ENCODE measurements around the gene MCF2L. TPM values are rescaled to one million over a fixed set of nuclear protein-coding genes. Genes with fewer than 3 reads are reported as not detected.

The MCF2L gene
- total and polyA plus RNA-seq, 7 donors, result 9.1 to 40.5 (median 20.3) TPM

DNA sequence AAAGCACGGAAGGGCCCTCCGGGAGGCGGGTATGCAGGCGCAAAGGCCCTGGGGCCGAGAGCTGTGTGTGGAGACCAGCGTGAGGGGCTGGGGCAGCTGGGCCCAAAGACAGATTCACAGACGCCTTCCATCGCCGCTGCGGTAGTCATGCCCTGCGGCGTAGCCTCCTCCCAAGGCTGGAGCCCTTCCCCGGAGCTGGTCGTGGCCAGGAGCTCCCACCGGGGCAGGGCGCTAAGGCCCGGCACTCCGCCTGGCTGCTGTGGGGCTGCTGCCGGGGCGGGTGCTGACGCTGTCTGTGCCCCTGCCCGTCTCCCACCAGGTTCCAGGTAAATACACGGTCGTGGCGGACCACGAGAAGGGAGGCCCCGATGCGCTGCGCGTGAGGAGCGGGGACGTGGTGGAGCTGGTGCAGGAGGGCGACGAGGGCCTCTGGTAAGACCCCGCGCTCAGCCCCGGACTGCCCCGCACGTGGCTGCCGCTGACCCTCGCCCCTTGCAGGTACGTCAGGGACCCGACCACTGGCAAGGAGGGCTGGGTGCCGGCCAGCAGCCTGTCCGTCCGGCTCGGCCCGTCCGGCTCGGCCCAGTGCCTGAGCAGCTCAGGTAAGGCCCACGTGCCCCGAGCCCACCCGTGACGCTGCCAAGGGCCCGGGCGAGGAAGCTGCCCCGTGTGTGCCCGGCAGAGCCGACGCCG lies 127.2 kb downstream of the MCF2L start:
- TF ChIP-seq, protein P1, sequence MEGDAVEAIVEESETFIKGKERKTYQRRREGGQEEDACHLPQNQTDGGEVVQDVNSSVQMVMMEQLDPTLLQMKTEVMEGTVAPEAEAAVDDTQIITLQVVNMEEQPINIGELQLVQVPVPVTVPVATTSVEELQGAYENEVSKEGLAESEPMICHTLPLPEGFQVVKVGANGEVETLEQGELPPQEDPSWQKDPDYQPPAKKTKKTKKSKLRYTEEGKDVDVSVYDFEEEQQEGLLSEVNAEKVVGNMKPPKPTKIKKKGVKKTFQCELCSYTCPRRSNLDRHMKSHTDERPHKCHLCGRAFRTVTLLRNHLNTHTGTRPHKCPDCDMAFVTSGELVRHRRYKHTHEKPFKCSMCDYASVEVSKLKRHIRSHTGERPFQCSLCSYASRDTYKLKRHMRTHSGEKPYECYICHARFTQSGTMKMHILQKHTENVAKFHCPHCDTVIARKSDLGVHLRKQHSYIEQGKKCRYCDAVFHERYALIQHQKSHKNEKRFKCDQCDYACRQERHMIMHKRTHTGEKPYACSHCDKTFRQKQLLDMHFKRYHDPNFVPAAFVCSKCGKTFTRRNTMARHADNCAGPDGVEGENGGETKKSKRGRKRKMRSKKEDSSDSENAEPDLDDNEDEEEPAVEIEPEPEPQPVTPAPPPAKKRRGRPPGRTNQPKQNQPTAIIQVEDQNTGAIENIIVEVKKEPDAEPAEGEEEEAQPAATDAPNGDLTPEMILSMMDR (IDR thresholded peaks at IDR 0.05), result no peak
- H3K9me3 ChIP-seq, result no peaks in the 10 kb centered on the region
- no peaks in the 10 kb centered on the region for H3K36me3 ChIP-seq (ENCODE audit: insufficient read depth in 1 of 2, low read depth in 1 of 2)
- H3K27ac ChIP-seq, result no peak overlapping the region
- peaks cover 6% of the 10 kb centered on the region for H3K4me1 ChIP-seq
- H3K27me3 ChIP-seq (ENCODE audit: insufficient read depth in 3 of 3, low read length in 2 of 3), result peaks cover 0 to 14% (median 2%) of the 10 kb centered on the region in 3 donors
- no peak for ATAC-seq
- intact Hi-C loops (cut with DNase I), result no loop called here
- DNase-seq, result peak in 1 of 2 donors; percentile 50
- H3K4me3 ChIP-seq, result no peak overlapping the region
- WGBS, 3 donors, result 93 to 98% (median 94%) methylated on average over 50 to 61 of the region's 61 CpGs

DNA sequence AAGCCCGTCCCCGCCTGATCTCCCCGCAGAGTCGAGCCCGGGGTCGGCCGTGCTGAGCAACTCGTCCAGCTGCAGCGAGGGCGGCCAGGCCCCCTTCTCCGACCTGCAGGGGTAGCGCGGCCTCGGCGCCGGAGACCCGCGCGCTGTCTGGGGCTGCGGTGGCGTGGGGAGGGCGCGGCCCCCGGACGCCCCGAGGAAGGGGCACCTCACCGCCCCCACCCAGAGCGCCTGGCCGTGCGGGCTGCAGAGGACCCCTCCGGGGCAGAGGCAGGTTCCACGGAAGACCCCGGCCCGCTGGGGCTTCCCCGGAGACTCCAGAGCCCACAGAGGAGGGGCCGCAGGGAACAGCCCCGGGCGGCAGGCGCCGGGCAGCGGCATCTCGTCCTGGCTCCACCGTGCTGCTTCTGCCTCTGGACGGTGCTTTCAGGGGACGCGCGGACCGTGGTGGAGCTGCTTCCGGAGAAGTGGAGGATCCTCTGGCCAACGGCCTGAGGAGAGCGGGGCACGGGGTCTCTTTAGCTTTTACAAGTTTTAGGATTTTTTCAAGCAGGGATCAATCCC lies 127.8 kb downstream of the MCF2L start:
- intact Hi-C loops (cut with DNase I), result no loop called here
- Histone ChIP-seq H3K36me3 (ENCODE audit: insufficient read depth in 1 of 2, low read depth in 1 of 2) (no peaks in the 10 kb centered on the region), H3K9me3 (no peaks in the 10 kb centered on the region), H3K4me1 (peaks cover 6% of the 10 kb centered on the region), H3K4me3 (no peak overlapping the region), H3K27ac (no peak overlapping the region), H3K27me3 (ENCODE audit: insufficient read depth in 3 of 3, low read length in 2 of 3) (peaks cover 0 to 14% (median 2%) of the 10 kb centered on the region in 3 donors)
- ATAC-seq, result peak in 1 of 4 donors; percentile 10
- WGBS, 3 donors, result 93 to 98% (median 96%) methylated on average over 50 to 52 of the region's 52 CpGs
- TF ChIP-seq, protein P1 (IDR thresholded peaks at IDR 0.05), result no peak
- no peak for DNase-seq

DNA sequence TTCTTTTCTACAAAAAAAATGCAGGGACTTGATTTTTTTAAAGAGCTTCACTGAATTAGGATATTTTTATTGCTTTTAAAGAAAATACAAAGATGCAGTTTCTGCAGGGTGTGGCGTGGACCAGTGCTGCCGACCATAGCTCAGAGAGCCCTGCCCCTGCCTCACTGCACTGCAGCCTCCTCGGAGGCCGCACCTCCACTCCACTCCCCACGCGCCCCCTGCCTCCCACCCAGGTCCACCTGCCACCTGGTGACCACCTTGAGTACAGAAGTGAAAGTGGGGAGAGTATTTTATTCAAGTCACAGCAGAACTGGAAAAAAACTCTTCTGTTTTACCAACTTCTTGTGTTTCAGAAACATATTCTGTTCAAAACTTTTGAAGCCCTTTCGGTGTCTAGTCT lies 128.6 kb downstream of the MCF2L start:
- 74 to 84% (median 80%) methylated on average over 7 of the region's 7 CpGs for WGBS, 3 donors

DNA sequence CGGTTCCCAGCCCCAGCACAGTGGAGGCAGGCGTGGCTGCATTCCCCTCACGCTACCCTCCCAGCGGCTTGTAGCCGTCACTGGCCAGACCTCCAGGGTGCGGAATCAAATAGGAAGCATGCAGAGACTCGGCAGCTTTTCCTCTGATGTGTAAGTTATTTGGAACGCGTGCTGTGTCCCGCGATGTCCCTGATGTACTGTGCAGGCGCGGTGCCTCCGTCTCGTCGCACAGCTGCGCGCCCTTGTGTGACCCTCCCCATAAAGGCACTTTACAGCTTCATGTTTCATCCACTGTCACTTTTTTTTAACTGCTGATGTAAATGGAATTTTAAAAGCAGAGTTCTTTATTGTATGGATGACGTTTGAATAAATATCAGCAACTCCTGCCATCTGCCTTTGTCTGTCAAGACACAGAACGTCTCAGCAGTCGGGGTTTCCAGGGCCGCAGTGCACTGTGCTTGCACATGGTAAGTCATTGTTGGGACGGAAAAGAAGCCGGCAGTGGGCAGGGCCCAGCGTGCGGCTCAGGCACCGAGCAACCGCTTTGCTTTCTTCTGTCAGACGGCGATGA lies 129.2 kb downstream of the MCF2L start:
- H3K9me3 ChIP-seq, result no peaks in the 10 kb centered on the region
- intact Hi-C loops (cut with DNase I), result no loop called here
- DNase-seq (no peak), ATAC-seq (peak; percentile 17 to 85 (median 47))
- H3K27me3 ChIP-seq (ENCODE audit: insufficient read depth in 3 of 3, low read length in 2 of 3), result peaks cover 0 to 14% (median 2%) of the 10 kb centered on the region in 3 donors
- H3K4me1 ChIP-seq, result peaks cover 6% of the 10 kb centered on the region
- H3K36me3 ChIP-seq (ENCODE audit: insufficient read depth in 1 of 2, low read depth in 1 of 2), result no peaks in the 10 kb centered on the region
- H3K27ac ChIP-seq, result no peak overlapping the region
- TF ChIP-seq, protein P1 (IDR thresholded peaks at IDR 0.05), result no peak
- H3K4me3 ChIP-seq, result no peak overlapping the region
- 20 to 32% (median 24%) methylated on average over 30 of the region's 30 CpGs for WGBS, 3 donors

More for the DNA sequence above, 128.6 kb downstream of the MCF2L start:
- no peak overlapping the region for H3K4me3 ChIP-seq
- intact Hi-C loops (cut with DNase I), result no loop called here
- H3K36me3 ChIP-seq (ENCODE audit: insufficient read depth in 1 of 2, low read depth in 1 of 2), result no peaks in the 10 kb centered on the region
- H3K27me3 ChIP-seq (ENCODE audit: insufficient read depth in 3 of 3, low read length in 2 of 3), result peaks cover 0 to 14% (median 2%) of the 10 kb centered on the region in 3 donors
- TF ChIP-seq, protein P1 (IDR thresholded peaks at IDR 0.05), result no peak
- DNase-seq (no peak), ATAC-seq (no peak)
- no peak overlapping the region for H3K27ac ChIP-seq
- H3K9me3 ChIP-seq, result no peaks in the 10 kb centered on the region
- peaks cover 6% of the 10 kb centered on the region for H3K4me1 ChIP-seq

All from psoas muscle (tissue), 8 donors.